Embryonic facial prominence (tissue), 1 donor: Measurements from ENCODE around the gene SAMD10.
"Not testable (repeated sequence)": the region's sequence is repeated elsewhere in the genome, so short reads cannot be mapped to it uniquely, and the experiment has no call there.

Source experiments
- DNase-seq: peaks from one replicate; pipeline ENCODE4 v3.0.0-alpha.2; 2016; ENCODE audit errors: extremely low spot score

Gene SAMD10

GRCh38 chr20:64001607-64002011 is 22.2 kb upstream of the SAMD10 start:
- no peak for DNase-seq

- no peak for DNase-seq
These were observed 21.5 kb upstream of the SAMD10 start for GRCh38 chr20:64000906-64001305.

- DNase-seq: no peak
These were observed 3.5 kb upstream of the SAMD10 start for GRCh38 chr20:63982937-63983336.

GRCh38 chr20:63980806-63981728 is 1.6 kb upstream of the SAMD10 start, which contains the start of gene PRPF6:
TSS of gene PRPF6 (plus strand) at chr20:63981132. CDS start at chr20:63981246, 114 bp downstream.
- peak; percentile 88 for DNase-seq

GRCh38 chr20:63980317-63980805 is 919 bp upstream of the SAMD10 start:
- DNase-seq: no peak

- no peak for DNase-seq
These were observed 249 bp downstream of the SAMD10 start for GRCh38 chr20:63979229-63979556.

GRCh38 chr20:63978319-63979228 is 868 bp downstream of the SAMD10 start:
- no peak for DNase-seq

- DNase-seq: no peak
These were observed 1.6 kb downstream of the SAMD10 start for GRCh38 chr20:63977739-63978276.

GRCh38 chr20:63976980-63977738 is 2.3 kb downstream of the SAMD10 start:
- DNase-seq: no peak

GRCh38 chr20:63976511-63976910 is 2.9 kb downstream of the SAMD10 start:
- DNase-seq: not testable (repeated sequence)

GRCh38 chr20:63974402-63975200 is 4.8 kb downstream of the SAMD10 start:
- no peak for DNase-seq

- DNase-seq: peak; percentile 42
These were observed 5.6 kb downstream of the SAMD10 start for GRCh38 chr20:63973636-63974401.

- DNase-seq: no peak
These were observed 6.3 kb downstream of the SAMD10 start for GRCh38 chr20:63973160-63973479.

GRCh38 chr20:63972312-63973159 is 6.9 kb downstream of the SAMD10 start:
- no peak for DNase-seq

GRCh38 chr20:63971960-63972311 is 7.5 kb downstream of the SAMD10 start:
- DNase-seq: not testable (repeated sequence)

GRCh38 chr20:63970714-63971431 is 8.6 kb downstream of the SAMD10 start:
- no peak for DNase-seq

- DNase-seq: peak; percentile 58
These were observed 9.4 kb downstream of the SAMD10 start, which contains the start of gene ZNF512B for GRCh38 chr20:63969838-63970713. TSS of gene ZNF512B (minus strand) at chr20:63969930. CDS start at chr20:63967950, 1,980 bp downstream.
